BLaER1 treated with 17β-estradiol and CSF1 and Interleukin-3, amounts not matched to agents 10 nM and 100 nM (cell line): ENCODE data around the gene ITPK1.

ENCODE experiments used
- H3K27ac ChIP-seq, 11 experiments: shearing (Covaris generic); formaldehyde crosslinking; 2 replicates each; pipeline ENCODE4 v1.8.1; 2022
- H3K27me3 ChIP-seq, 11 experiments: shearing (Covaris generic); formaldehyde crosslinking; 2 replicates each; pipeline ENCODE4 v1.8.1; 2022
- H3K36me3 ChIP-seq, 11 experiments: shearing (Covaris generic); formaldehyde crosslinking; 2 replicates each; pipeline ENCODE4 v1.8.1; 2022
- H3K4me1 ChIP-seq, 10 experiments: shearing (Covaris generic); formaldehyde crosslinking; 2 replicates each; pipeline ENCODE4 v1.8.1; 2022
- H3K4me2 ChIP-seq, 11 experiments: shearing (Covaris generic); formaldehyde crosslinking; 2 replicates each; pipeline ENCODE4 v1.8.1; 2022
- H3K4me3 ChIP-seq, 10 experiments: shearing (Covaris generic); formaldehyde crosslinking; 2 replicates each; pipeline ENCODE4 v1.8.1; 2022
- H3K9ac ChIP-seq, 11 experiments: shearing (Covaris generic); formaldehyde crosslinking; 2 replicates each; pipeline ENCODE4 v1.8.1; 2022
- H3K9me3 ChIP-seq, 11 experiments: shearing (Covaris generic); formaldehyde crosslinking; replicated peaks in 1 of 11; 2 replicates each; pipeline ENCODE4 v1.8.1; 2022
- H4K20me1 ChIP-seq, 11 experiments: shearing (Covaris generic); formaldehyde crosslinking; 2 replicates each; pipeline ENCODE4 v1.8.1; 2022
- Cebpa-rat ChIP-seq, 11 experiments: shearing (Covaris generic); IDR thresholded peaks; 2 replicates each; pipeline ENCODE4 v1.8.1; 2022

Gene ITPK1

DNA sequence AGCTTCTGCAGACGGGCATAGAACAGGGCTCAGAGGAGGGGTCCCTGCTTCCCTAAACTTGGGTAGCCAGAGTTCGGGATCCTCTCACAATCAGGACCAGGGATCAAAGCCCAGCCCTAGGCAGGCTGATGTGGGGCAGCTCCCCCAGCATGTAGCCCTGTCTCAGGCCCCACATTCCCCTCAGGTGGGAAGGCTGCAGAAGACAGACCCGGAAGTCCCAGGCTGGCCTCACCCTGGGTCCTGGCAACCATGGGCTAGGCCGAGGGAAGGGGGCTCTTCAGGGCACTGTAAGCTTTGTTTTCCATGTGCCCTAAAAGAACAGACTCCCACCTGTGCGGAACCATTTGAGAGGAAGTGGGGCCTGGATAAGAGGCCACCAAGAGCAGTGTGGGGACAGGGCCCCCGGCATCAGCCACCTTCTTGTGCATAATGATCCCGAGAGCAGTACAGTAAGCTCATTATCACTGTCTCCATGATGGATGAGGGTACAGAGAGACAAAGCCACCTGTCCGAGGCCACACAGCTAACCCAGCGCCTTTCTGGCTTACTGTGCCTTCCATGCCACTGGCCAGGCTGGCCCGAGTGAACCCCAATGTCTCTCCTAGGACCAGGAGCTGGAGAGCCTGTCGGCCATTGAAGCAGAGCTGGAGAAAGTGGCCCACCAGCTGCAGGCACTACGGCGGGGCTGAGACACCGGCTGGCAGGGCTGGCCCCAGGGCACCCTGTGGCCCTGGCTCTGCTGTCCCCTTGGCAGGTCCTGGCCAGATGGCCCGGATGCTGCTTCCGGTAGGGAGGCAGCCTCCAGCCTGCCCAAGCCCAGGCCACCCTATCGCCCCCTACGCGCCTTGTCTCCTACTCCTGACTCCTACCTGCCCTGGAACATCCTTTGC is 181.3 kb downstream of the ITPK1 start:
- H3K27me3 ChIP-seq, result no peaks in the 10 kb centered on the region
- H3K4me2 ChIP-seq, result no peak overlapping the region
- H3K9me3 ChIP-seq, result no peaks in the 10 kb centered on the region
- H3K4me3 ChIP-seq, result no peak overlapping the region
- H3K9ac ChIP-seq, result no peak overlapping the region
- H3K36me3 ChIP-seq, result peaks cover 0 to 37% (median 0%) of the 10 kb centered on the region in 11 experiments; a peak in 10 of 22 replicates
- no peak for TF ChIP-seq Cebpa-rat (IDR thresholded peaks at IDR 0.05)
- H3K27ac ChIP-seq, result no peak overlapping the region
- H3K4me1 ChIP-seq, result peaks cover 0 to 4% (median 0%) of the 10 kb centered on the region in 10 experiments; a peak in 3 of 20 replicates
- H4K20me1 ChIP-seq, result peaks cover 0 to 95% (median 0%) of the 10 kb centered on the region in 11 experiments; a peak in 9 of 22 replicates

DNA sequence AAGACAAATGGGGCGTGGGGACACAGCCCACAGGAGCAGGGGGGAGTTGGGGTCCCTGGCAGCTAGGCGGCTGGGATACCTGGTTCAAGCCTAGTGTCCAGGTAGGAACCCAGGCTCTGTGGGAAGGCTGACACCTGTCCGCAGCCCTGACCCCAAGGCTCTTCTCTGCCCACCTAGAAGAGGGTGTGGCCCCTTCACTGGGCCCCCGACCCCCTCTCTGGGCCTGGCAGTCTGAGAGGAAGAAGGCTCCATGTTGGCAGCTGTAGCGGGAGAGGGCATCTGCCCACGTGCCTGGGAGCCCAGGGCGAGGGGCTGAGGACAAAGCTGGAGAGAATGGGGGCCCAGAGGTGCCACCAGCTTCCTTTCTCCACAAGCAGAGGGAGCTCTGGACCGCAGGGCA is 182.2 kb downstream of the ITPK1 start:
- Histone ChIP-seq H3K36me3 (peaks cover 0 to 27% (median 0%) of the 10 kb centered on the region in 11 experiments; a peak in 10 of 22 replicates), H3K4me2 (no peak overlapping the region), H3K4me1 (no peaks in the 10 kb centered on the region; a peak in 1 of 20 replicates), H3K27ac (no peak overlapping the region), H3K9me3 (no peaks in the 10 kb centered on the region), H3K4me3 (no peak overlapping the region), H3K9ac (no peak overlapping the region), H3K27me3 (no peaks in the 10 kb centered on the region), H4K20me1 (peaks cover 0 to 95% (median 0%) of the 10 kb centered on the region in 11 experiments; a peak in 9 of 22 replicates)
- no peak for TF ChIP-seq Cebpa-rat (IDR thresholded peaks at IDR 0.05)

DNA sequence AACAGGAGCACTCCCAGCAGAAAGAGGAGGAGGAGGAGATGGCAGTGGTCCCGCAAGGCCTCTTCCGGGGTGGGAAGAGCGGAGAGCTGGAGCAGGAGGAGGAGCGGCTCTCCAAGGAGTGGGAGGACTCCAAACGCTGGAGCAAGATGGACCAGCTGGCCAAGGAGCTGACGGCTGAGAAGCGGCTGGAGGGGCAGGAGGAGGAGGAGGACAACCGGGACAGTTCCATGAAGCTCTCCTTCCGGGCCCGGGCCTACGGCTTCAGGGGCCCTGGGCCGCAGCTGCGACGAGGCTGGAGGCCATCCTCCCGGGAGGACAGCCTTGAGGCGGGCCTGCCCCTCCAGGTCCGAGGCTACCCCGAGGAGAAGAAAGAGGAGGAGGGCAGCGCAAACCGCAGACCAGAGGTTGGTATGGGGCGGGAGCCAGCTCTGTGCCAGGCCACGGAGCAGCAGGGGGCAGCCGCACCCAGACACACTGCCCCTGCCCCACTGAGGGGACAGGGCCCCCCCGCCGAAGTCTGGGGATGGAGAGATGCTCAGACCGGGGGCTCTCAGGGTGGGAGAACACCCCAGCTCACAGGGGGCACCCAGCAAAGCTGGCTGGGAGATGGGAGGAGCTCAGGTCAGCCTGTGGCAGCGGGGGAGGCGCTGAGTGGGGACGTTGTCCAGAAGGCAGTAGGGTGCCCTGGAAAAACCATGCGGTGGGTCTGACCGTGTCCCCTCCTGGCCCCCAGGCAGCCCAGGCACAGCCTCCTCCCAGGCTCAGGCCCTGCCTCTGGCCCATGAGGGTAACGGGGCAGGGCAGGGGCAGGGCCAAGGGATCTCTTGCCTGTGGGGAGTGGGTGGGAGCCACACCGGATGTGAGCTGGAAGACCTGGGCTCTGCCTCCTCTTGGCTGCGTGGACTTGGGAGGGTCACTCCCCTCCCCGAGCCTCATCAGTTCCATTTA is 183.0 kb downstream of the ITPK1 start:
- Histone ChIP-seq H4K20me1 (peaks cover 0 to 92% (median 0%) of the 10 kb centered on the region in 11 experiments; a peak in 9 of 22 replicates), H3K27me3 (no peaks in the 10 kb centered on the region), H3K9me3 (no peaks in the 10 kb centered on the region), H3K9ac (no peak overlapping the region; a peak in 1 of 22 replicates), H3K27ac (no peak overlapping the region), H3K4me3 (no peak overlapping the region), H3K4me1 (no peaks in the 10 kb centered on the region; a peak in 1 of 20 replicates), H3K36me3 (peaks cover 0 to 23% (median 0%) of the 10 kb centered on the region in 11 experiments; a peak in 10 of 22 replicates), H3K4me2 (no peak overlapping the region)
- no peak for TF ChIP-seq Cebpa-rat (IDR thresholded peaks at IDR 0.05)

DNA sequence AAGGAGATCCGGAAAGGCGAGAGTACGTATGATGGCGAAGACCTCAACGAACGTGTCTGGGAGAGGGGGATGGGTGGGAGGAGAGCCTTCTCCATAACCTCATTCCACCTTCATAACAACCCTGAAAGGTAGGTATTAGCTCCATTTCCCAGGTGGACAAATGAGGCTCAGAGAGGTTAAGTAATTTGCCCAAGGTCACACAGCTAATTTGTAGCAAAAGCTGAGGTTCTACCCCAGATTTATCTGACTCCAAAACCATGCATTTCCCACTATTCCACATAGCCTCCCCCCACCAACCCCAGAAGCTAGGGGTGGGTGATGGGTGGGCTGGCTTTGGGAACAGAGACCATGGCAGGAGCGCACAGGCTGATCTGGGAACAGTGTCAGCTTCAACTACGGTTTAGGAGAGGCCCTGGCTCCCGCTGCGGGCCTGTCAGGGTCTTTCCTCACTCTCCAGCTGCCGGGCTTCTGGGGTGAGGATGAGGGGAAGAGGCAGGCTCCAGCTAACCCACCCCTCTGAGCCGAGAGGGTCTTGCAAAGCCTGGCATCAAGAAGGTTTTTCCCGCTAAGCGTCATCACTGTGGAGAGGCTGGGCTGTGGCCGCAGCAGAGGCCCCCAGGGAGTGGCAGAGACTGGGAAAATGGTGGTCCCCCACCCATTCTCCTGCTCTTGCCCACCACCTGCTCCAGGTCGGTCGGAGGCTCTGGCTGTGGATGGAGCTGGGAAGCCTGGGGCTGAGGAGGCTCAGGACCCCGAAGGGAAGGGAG is 183.9 kb downstream of the ITPK1 start:
- Histone ChIP-seq H3K4me3 (no peak overlapping the region), H3K4me1 (no peaks in the 10 kb centered on the region; a peak in 1 of 20 replicates), H3K9ac (no peak overlapping the region), H3K36me3 (peaks cover 0 to 15% (median 0%) of the 10 kb centered on the region in 11 experiments; a peak in 9 of 22 replicates), H3K4me2 (no peak overlapping the region), H3K27me3 (no peaks in the 10 kb centered on the region), H4K20me1 (peaks cover 0 to 90% (median 0%) of the 10 kb centered on the region in 11 experiments; a peak in 8 of 22 replicates), H3K9me3 (no peaks in the 10 kb centered on the region), H3K27ac (no peak overlapping the region)
- no peak for TF ChIP-seq Cebpa-rat (IDR thresholded peaks at IDR 0.05)

DNA sequence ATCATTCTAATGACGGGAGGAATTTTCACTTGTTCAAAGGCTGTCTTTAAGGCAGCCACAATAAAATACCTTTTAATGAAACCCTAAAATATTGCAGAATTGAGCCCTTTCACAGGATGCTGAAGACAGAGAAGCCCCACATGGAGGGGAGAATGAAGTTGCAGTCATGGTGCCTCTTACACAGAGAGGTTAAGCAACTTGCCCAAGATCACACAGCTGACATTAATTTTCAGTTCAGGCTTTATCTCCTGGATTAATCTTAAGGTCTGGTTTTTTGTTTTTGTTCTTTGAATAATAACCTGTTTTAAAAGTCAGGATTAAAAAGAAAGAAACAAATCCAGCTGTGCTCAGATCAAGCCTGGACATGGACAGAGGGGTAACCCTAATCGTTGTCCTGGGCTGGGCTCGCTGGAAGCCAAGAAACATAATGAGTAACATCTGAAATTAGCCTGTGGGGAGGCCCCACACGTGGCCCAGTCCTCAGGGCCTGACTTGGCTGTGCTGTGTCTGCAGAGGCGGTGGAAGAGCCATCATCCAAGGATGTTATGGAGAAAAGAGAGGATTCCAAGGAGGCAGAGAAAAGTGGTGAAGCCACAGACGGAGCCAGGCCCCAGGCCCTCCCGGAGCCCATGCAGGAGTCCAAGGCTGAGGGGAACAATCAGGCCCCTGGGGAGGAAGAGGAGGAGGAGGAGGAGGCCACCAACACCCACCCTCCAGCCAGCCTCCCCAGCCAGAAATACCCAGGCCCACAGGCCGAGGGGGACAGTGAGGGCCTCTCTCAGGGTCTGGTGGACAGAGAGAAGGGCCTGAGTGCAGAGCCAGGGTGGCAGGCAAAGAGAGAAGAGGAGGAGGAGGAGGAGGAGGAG is 184.8 kb downstream of the ITPK1 start:
- Histone ChIP-seq H4K20me1 (peaks cover 0 to 81% (median 0%) of the 10 kb centered on the region in 11 experiments; a peak in 8 of 22 replicates), H3K4me1 (no peaks in the 10 kb centered on the region; a peak in 1 of 20 replicates), H3K4me3 (no peak overlapping the region), H3K9ac (no peak overlapping the region), H3K27me3 (no peaks in the 10 kb centered on the region), H3K4me2 (no peak overlapping the region), H3K9me3 (no peaks in the 10 kb centered on the region), H3K27ac (no peak overlapping the region), H3K36me3 (peaks cover 0 to 6% (median 0%) of the 10 kb centered on the region in 11 experiments; a peak in 9 of 22 replicates)
- TF ChIP-seq Cebpa-rat (IDR thresholded peaks at IDR 0.05), result no peak

DNA sequence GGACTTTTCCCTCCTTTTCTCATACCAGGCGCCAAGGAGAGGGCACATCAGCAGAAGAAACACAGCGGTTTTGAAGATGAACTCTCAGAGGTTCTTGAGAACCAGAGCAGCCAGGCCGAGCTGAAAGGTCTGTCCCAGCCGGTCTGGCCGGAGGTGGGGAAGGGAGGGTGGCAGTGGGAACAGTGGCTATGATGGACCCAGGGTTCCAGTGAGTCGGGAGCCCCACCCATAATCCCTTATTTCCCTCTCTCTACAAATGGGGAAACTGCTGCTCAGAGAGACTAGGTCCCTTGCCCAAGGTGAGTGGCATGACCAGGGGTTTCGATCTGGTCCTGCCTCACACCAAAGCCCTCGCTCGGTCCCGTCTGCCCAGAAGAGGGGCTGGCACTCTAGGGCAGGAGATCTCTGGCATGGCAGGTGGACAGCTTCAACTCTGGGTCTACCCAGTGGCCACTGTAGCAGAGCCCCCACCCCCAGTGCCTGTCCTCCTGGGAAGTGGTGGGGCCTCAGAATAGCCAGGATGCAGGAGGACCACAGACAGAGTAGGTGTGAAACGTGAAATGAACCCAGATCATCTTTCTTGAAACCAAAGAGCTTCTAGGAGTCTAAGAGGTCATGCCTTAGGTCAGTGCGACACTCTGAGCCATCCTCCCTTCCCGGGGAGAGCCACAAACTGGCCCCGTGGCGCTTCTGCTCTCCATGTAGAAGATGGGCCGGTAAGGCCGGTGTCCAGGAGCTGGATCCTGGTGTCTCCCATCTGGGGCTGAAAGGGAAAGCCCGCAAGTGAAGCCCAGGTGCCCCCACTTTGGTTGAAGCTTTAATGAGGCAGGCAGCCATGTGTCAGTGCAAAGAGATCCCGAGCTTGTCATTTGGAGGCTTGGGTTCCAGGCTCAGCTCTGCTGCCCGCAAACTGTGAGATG is 185.8 kb downstream of the ITPK1 start:
- Histone ChIP-seq H3K4me2 (no peak overlapping the region), H3K36me3 (no peaks in the 10 kb centered on the region), H3K4me1 (no peaks in the 10 kb centered on the region; a peak in 2 of 20 replicates), H3K4me3 (no peak overlapping the region), H3K9ac (no peak overlapping the region), H3K27me3 (no peaks in the 10 kb centered on the region), H4K20me1 (peaks cover 0 to 73% (median 0%) of the 10 kb centered on the region in 11 experiments; a peak in 8 of 22 replicates), H3K9me3 (no peaks in the 10 kb centered on the region), H3K27ac (no peak overlapping the region)
- TF ChIP-seq Cebpa-rat (IDR thresholded peaks at IDR 0.05), result no peak
